ENCODE data around the gene YIF1A.
"Not testable (repeated sequence)": the region's sequence is repeated elsewhere in the genome, so short reads cannot be mapped to it uniquely, and the experiment has no call there.

YIF1A gene

GRCh38 chr11:66279092-66279734 lies 9.7 kb downstream of the YIF1A start:
- peaks cover 6% of the 10 kb centered on the region; the same call in 1 of the 2 replicates for H4K20me1 ChIP-seq (ENCODE audit: insufficient read depth, low read length)
- no peak overlapping the region for H3K4me3 ChIP-seq (ENCODE audit: low read length)
- H3K36me3 ChIP-seq (replicated peaks; ENCODE audit: low read depth, low read length), result peaks cover 13% of the 10 kb centered on the region
- no peaks in the 10 kb centered on the region for H3K27me3 ChIP-seq (ENCODE audit: low read depth, low read length)
- TF ChIP-seq EZH2phosphoT487 (IDR thresholded peaks at IDR 0.05; ENCODE audit: low read depth) (no peak), CTCF (IDR thresholded peaks at IDR 0.05; ENCODE audit: low read depth, low read length) (no peak)
- H3K27ac ChIP-seq (ENCODE audit: low read length), result no peak overlapping the region
- H3K4me2 ChIP-seq (ENCODE audit: low read length), result no peak overlapping the region
- no peaks in the 10 kb centered on the region for H3K9me3 ChIP-seq (ENCODE audit: insufficient read depth, low read length)
- no peak overlapping the region for H2AFZ ChIP-seq (ENCODE audit: low read depth, low read length)
- H3K4me1 ChIP-seq (ENCODE audit: low read length), result peaks cover 24% of the 10 kb centered on the region
- H3K9ac ChIP-seq (ENCODE audit: low read length), result no peak overlapping the region
- no peaks in the 10 kb centered on the region for H3K79me2 ChIP-seq (ENCODE audit: low read length)

GRCh38 chr11:66278363-66279091 lies 10.4 kb downstream of the YIF1A start:
- Histone ChIP-seq H3K36me3 (replicated peaks; ENCODE audit: low read depth, low read length) (peaks cover 17% of the 10 kb centered on the region), H4K20me1 (ENCODE audit: insufficient read depth, low read length) (peaks cover 6% of the 10 kb centered on the region; the same call in 1 of the 2 replicates), H3K27ac (ENCODE audit: low read length) (no peak overlapping the region), H3K9ac (ENCODE audit: low read length) (no peak overlapping the region), H3K79me2 (ENCODE audit: low read length) (no peaks in the 10 kb centered on the region), H3K4me2 (ENCODE audit: low read length) (peak overlapping the region; percentile 65), H3K9me3 (ENCODE audit: insufficient read depth, low read length) (no peaks in the 10 kb centered on the region), H3K4me1 (ENCODE audit: low read length) (peaks cover 19% of the 10 kb centered on the region), H3K4me3 (ENCODE audit: low read length) (peak overlapping the region; percentile 63), H2AFZ (ENCODE audit: low read depth, low read length) (no peak overlapping the region), H3K27me3 (ENCODE audit: low read depth, low read length) (no peaks in the 10 kb centered on the region)
- no peak for TF ChIP-seq CTCF (IDR thresholded peaks at IDR 0.05; ENCODE audit: low read depth, low read length)
- no peak for TF ChIP-seq EZH2phosphoT487 (IDR thresholded peaks at IDR 0.05; ENCODE audit: low read depth)

GRCh38 chr11:66277471-66278362 lies 11.2 kb downstream of the YIF1A start, which contains the start of gene CNIH2:
Gene CNIH2, plus strand, starts transcription at chr11:66278175. Its CDS starts 282 bp downstream, at chr11:66278457.
- Histone ChIP-seq H3K9ac (ENCODE audit: low read length) (peak within 1 kb of the TSS; percentile 21; the same call in 1 of the 2 replicates), H3K9me3 (ENCODE audit: insufficient read depth, low read length) (no peaks in the 10 kb centered on the region)

GRCh38 chr11:66277064-66277463 lies 11.9 kb downstream of the YIF1A start:
- not testable (repeated sequence) for H3K4me3 ChIP-seq (ENCODE audit: low read length); H3K4me2 ChIP-seq (ENCODE audit: low read length); H3K9me3 ChIP-seq (ENCODE audit: insufficient read depth, low read length); H3K27ac ChIP-seq (ENCODE audit: low read length); H2AFZ ChIP-seq (ENCODE audit: low read depth, low read length); H3K27me3 ChIP-seq (ENCODE audit: low read depth, low read length); H3K4me1 ChIP-seq (ENCODE audit: low read length); H3K9ac ChIP-seq (ENCODE audit: low read length); H3K79me2 ChIP-seq (ENCODE audit: low read length)
- Histone ChIP-seq H3K36me3 (replicated peaks; ENCODE audit: low read depth, low read length) (peaks cover 30% of the 10 kb centered on the region), H4K20me1 (ENCODE audit: insufficient read depth, low read length) (peaks cover 12% of the 10 kb centered on the region)

More at GRCh38 chr11:66277471-66278362, 11.2 kb downstream of the YIF1A start, which contains the start of gene CNIH2:
- H3K4me3 ChIP-seq (ENCODE audit: low read length), result peak within 1 kb of the TSS; percentile 72
- H3K36me3 ChIP-seq (replicated peaks; ENCODE audit: low read depth, low read length), result peaks cover 23% of the 10 kb centered on the region
- H4K20me1 ChIP-seq (ENCODE audit: insufficient read depth, low read length), result peaks cover 10% of the 10 kb centered on the region
- peak within 1 kb of the TSS; percentile 69 for H3K4me2 ChIP-seq (ENCODE audit: low read length)
- no peaks in the 10 kb centered on the region for H3K27me3 ChIP-seq (ENCODE audit: low read depth, low read length)
- H3K79me2 ChIP-seq (ENCODE audit: low read length), result no peaks in the 10 kb centered on the region
- H3K4me1 ChIP-seq (ENCODE audit: low read length), result peaks cover 13% of the 10 kb centered on the region
- H2AFZ ChIP-seq (ENCODE audit: low read depth, low read length), result no peak within 1 kb of the TSS
- TF ChIP-seq CTCF (IDR thresholded peaks at IDR 0.05; ENCODE audit: low read depth, low read length), result no peak
- no peak for TF ChIP-seq EZH2phosphoT487 (IDR thresholded peaks at IDR 0.05; ENCODE audit: low read depth)
- H3K27ac ChIP-seq (ENCODE audit: low read length), result no peak within 1 kb of the TSS

- H3K4me2 ChIP-seq (ENCODE audit: low read length); H3K4me1 ChIP-seq (ENCODE audit: low read length); H3K27me3 ChIP-seq (ENCODE audit: low read depth, low read length); H3K79me2 ChIP-seq (ENCODE audit: low read length); H3K9me3 ChIP-seq (ENCODE audit: insufficient read depth, low read length); H3K9ac ChIP-seq (ENCODE audit: low read length); H3K4me3 ChIP-seq (ENCODE audit: low read length); H3K27ac ChIP-seq (ENCODE audit: low read length); H2AFZ ChIP-seq (ENCODE audit: low read depth, low read length): not testable (repeated sequence)
- Histone ChIP-seq H4K20me1 (ENCODE audit: insufficient read depth, low read length) (peaks cover 10% of the 10 kb centered on the region; the same call in 1 of the 2 replicates), H3K36me3 (replicated peaks; ENCODE audit: low read depth, low read length) (peaks cover 33% of the 10 kb centered on the region)
Measured at GRCh38 chr11:66276619-66277018, 12.3 kb downstream of the YIF1A start.

Data from OCI-LY3 (cell line).